ENCODE measurements around the gene MAGI1. TPM values are rescaled to one million over a fixed set of nuclear protein-coding genes. Genes with fewer than 3 reads are reported as not detected.

MAGI1 gene
- polyA plus RNA-seq, 1 of the 3 experiments (the other 2 are of a cell fraction): 10.3 TPM

GRCh38 chr3:65664931-65665330 is 373.8 kb downstream of the MAGI1 start:
- Histone ChIP-seq H3F3A (replicated peaks; ENCODE audit: insufficient read depth) (peaks cover 5% of the 10 kb centered on the region), H3K4me2 (no peak overlapping the region), H3K9ac (no peak overlapping the region), H2AFZ (ENCODE audit: low read depth) (no peak overlapping the region), H3K36me3 (replicated peaks in 1 of 2; ENCODE audit: control insufficient read depth in 1 of 2, insufficient read depth in 2 of 2, low read length in 1 of 2) (no peaks in the 10 kb centered on the region), H3K4me3 (ENCODE audit: low read depth in 2 of 2, low read length in 1 of 2) (no peak overlapping the region), H3K4me1 (ENCODE audit: control insufficient read depth in 1 of 2, insufficient read depth in 2 of 2, low read depth in 1 of 2, low read length in 1 of 2) (no peaks in the 10 kb centered on the region; a peak in 1 of 4 replicates), H4K20me1 (ENCODE audit: insufficient read depth) (no peaks in the 10 kb centered on the region), H3K27me3 (ENCODE audit: insufficient read depth) (no peaks in the 10 kb centered on the region), H3K9me2 (no peaks in the 10 kb centered on the region), H3K79me2 (ENCODE audit: insufficient read depth) (peaks cover 3% of the 10 kb centered on the region; the same call in 1 of the 2 replicates), H3K27ac (ENCODE audit: low read depth in 2 of 2, low read length in 1 of 2) (no peak overlapping the region), H3K9me3 (no peaks in the 10 kb centered on the region)
- ChIA-PET POLR2A (no interaction called here), CTCF (interaction anchor here (0.6 kb wide), 1 partner anchor 225 kb away, joined by 4 read pairs; no protein-coding TSS in a partner anchor)
- 98% methylated on average over 2 of the region's 2 CpGs for WGBS (ENCODE audit: low lambda C conversion rate)
- DNase-seq: no peak
- TF ChIP-seq TAF1 (IDR thresholded peaks at IDR 0.05; ENCODE audit: borderline replicate concordance, low read depth, low read length) (no peak), POLR2AphosphoS5 (IDR thresholded peaks at IDR 0.05; ENCODE audit: low read depth, low read length) (no peak), TCF12 (IDR thresholded peaks at IDR 0.05) (no peak), REST (IDR thresholded peaks at IDR 0.05; ENCODE audit: low read depth, low read length) (no peak), GABPA (IDR thresholded peaks at IDR 0.05; ENCODE audit: low read depth) (no peak), SMC3 (IDR thresholded peaks at IDR 0.05; ENCODE audit: low read depth, low read length) (no peak), JUND (IDR thresholded peaks at IDR 0.05) (no peak), RFX5 (IDR thresholded peaks at IDR 0.05; ENCODE audit: low read length) (no peak), ZBTB33 (IDR thresholded peaks at IDR 0.05; ENCODE audit: borderline replicate concordance, low read depth) (no peak), USF1 (IDR thresholded peaks at IDR 0.05; ENCODE audit: borderline replicate concordance, low read depth) (no peak), FOXJ3 (CRISPR knock-in tag; IDR thresholded peaks at IDR 0.05) (no peak), RCOR1 (IDR thresholded peaks at IDR 0.05; ENCODE audit: low read length) (no peak), NRF1 (IDR thresholded peaks at IDR 0.05; ENCODE audit: low read depth, low read length) (no peak), TEAD4 (IDR thresholded peaks at IDR 0.05; ENCODE audit: borderline replicate concordance, insufficient read depth) (no peak), EP300 (IDR thresholded peaks at IDR 0.05; ENCODE audit: borderline replicate concordance in 1 of 2, low read depth in 1 of 2, low read length in 1 of 2) (no peak), IRF3 (IDR thresholded peaks at IDR 0.05; ENCODE audit: low read depth, low read length) (no peak)

All from SK-N-SH (cell line).